DMS153 treated with DMSO at 0.1 percent for 48 hours (cell line): ENCODE results near the gene HEATR5A.
"Not testable (repeated sequence)": the region's sequence is repeated elsewhere in the genome, so short reads cannot be mapped to it uniquely, and the experiment has no call there.

ENCODE experiments used
- DNase-seq: peaks from one replicate; lab custom pipeline; 2025; ENCODE audit not compliant: unreplicated experiment; lab: John Stamatoyannopoulos, UW

Gene HEATR5A

DNA sequence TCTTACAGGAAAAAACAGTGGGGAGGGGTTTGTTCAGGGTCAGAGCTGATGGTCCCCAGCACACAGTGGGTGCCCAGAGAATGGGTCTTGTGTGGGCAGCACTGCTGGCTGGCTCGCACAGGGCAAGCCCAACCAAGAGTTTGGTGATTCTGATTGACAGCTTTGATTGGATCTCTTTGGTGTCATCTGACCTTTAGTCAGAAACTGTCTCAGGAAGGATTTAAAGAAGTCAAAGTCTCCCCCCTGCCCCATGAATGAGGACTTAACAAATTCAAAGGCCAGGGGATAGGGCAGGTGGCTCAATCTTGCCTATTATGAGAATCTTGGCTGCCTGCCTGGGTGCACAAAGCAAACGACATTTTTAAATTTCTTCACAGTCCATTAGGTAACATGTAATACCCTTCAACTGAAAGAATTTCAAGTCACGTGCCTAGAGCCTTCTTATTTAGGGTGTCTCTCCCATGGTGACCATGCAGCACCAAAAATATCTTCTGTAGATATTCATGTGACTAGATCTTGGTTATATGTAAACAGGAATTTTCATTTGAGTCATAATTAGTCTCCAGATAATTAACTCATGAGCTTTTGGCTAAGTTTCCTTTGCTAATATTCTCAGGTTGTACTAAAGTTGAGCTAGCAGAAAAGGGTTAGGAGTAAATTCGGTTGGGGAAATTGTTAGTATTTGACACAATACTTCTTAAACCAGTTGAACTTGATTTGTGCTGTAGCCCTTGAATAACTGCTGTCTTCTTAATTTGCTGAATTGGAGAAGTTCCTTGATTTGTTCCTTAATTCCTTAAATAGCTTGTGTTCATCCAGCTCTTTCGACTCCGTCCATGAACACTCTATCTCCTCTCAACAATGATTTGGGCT, 158.3 kb downstream of the HEATR5A start:
- DNase-seq, result no peak

DNA sequence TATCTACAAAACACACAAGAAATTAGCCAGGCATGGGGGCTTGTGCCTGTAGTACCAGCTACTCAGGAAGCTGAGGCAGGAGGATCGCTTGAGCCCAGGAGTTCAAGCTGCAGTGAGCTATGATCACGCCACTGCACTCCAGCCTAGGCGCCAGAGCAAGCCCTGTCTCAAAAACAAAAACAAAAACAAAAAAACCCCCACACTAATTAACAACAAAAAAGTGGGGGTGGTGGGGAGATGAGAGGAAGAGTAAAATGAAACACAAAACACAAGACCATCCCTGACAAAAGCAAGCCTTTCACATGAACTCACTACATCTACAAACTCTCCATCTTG, 158.9 kb downstream of the HEATR5A start:
- no peak for DNase-seq

DNA sequence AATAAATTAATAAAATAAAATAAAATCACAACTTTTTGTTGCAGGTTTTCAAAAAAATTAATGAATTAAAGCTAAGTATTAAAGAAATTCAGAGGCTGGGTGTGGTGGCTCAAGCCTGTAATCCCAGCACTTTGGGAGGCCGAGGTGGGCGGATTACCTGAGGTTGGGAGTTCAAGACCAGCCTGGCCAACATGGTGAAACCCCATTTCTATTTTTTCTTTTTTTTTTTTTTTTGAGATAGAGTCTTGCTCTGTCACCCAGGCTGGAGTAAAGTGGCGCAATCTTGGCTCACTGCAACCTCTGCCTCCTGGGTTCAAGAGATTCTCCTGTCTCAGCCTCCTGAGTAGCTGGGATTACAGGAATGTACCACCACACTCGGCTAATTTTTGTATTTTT, 161.3 kb downstream of the HEATR5A start:
- not testable (repeated sequence) for DNase-seq

DNA sequence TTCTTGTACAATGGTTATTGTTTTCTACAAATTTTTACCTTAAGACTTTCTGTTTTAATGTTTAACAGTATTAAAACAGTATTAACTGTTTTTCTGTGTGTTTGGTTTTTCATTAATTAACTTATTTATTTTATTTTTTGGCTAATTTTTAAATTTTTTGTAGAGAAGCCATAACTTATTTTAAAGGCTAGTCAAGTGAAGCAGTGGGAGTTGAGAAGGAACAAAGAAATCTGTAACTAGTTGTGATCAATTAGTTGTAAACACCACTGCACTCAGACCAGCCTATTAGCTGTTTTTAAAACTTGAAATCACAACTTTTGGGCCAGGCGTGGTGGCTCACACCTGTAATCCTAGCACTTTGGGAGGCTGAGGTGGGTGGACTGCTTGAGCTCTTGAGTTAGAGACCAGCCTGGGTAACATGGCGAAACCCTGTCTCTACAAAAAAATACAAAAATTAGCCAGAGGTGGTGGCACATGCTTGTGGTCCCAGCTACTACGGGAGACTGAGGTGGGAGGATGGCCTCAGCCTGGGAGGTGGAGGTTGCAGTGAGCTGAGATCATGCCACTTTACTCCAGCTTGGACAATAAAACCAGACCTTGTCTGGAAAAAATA, 161.8 kb downstream of the HEATR5A start:
- no peak for DNase-seq

DNA sequence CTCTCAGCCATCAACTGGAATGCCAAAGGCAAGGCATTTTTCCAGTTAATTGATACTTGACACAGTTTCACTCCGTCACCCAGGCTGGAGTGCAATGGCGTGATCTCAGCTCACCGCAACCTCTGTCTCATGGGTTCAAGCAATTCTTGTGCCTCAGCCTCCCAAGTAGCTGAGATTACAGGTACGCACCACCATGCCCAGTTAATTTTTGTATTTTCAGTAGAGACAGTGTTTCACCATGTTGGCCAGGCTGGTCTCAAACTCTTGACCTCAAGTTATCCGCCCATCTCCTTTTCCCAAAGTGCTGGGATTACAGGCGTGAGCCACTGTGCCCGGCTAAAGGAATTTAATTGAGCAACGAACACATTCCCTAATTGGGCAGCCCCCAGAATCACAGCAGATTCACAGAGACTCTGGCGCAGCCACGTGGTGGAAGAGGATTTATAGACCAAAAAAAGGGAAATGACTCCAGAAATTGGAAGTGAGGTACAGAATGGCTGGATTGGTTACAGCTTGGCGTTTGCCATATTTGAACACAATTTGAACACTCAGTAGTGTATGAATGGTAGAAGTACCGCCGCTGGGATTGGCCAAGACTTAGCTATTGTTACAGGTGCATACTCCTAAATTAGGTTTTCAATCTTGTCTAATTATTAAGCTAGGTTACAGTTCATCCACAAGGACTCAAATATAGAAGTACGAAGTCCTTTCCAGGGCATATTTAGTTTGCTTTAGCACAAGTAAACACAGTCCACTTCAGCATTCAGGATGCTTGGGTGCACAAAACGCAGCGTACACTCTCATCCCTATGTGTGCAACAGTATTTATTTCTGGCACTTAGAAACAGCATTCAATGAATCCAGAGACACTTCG, 162.6 kb downstream of the HEATR5A start:
- DNase-seq, result not testable (repeated sequence)

DNA sequence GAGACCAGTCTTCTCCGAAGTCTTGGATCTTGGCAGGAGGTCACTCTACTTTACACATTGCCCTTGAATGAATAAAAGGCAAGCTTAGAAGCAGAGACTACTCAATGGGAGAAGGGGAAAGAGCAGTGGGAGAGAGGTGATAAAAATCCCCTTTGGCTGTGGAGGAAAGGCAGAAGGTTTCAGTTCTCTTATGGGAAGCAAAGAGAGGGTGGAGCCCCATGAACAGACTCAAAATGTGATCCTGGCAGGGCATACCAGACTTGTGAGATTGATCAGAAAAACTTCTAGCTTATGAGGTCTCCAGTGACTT, 163.2 kb downstream of the HEATR5A start:
- DNase-seq, result no peak

DNA sequence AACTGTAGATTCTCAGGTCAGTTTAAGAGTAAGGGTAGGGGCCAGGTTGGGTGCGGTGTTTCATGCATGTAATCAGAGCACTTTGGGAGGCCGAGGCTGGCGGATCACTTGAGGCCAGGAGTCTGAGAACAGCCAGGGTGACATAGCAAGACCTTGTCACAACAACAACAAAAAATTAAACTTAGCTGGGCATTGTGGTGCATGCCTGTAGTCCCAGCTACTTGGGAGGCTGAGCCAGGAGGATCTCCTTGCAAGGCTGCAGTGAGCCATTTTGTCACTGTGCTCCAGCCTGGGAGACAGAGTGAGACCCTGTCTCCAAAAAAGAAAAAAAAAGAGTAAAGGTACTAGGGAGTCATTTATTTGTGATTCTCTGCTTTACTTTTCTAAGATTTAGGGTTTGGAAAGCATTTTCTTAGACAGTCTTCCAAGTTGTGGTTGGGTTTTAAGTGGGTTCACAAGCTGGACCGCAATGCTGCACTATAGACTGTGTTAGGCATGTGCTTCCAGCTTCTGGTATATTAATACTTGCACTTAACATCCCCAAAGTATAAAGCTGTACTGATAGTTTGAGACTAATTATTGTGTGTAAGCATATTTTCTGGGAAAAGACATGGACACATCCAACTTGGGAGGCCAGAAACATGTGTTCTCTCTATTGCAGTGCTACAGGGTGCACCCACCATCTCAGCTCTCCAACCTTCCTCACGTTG, 163.7 kb downstream of the HEATR5A start:
- no peak for DNase-seq

DNA sequence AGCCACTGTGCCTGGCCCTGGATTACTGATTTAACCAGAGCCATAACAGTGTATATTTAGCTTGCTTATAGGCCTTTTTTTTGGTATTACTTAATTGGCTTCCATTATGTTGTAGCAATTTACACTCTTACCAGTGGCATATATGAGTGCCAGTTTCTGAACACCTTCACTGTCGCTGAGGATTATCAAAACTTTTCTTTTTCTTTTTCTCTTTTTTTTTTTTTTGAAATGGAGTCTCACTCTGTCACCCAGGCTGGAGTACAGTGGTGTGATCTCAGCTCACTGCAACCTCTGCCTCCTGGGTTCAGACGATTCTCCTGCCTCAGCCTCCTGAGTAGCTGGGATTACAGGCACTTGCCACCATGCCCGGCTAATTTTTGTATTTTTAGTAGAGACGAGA, 164.4 kb downstream of the HEATR5A start:
- DNase-seq, result not testable (repeated sequence)

DNA sequence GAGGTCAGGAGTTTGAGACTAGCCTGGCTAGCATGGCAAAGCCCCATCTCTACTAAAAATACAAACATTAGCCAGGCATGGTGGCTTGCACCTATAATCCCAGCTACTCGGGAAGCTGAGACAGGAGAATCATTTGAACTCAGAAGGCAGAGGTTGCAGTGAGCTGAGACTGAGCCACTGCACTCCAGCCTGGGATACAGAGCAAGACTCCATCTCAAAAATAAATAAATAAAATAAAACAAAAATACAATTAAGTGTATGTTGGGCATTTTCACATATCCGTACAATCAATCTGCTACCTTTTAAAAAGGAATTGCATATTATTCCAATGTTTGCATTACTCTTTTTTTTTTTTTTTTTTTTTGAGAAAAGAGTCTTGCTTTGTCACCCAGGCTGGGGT, 165.1 kb downstream of the HEATR5A start:
- no peak for DNase-seq

DNA sequence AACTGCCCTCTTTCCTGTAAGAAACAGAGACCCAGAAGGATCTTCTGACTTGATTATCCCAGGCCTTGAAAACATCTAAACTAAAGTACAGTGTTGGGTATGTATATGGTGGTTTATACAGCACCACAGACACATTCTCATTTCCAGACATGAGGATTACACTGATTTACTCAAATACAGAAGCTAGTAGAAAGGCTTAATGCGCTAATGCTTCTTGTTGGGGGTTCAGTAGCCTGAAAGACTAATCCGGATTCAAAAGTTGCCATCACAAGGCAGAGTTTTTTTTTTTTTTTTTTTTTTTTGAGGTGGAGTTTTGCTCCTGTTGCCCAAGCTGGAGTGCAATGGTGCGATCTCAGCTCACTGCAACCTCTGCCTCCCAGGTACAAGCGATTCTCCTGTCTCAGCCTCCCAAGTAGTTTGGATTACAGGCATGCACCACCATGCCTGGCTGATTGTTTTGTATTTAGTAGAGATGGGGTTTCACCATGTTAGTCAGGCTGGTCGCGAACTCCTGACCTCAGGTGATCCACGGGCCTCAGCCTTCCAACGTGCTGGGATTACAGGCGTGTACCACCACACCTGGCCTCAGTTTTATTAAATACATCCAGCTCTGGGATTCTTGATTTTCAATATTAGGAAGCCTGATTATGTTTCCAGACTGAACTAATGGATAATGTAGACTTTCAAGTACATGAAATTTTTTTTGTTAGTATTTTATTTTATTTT, 166.4 kb downstream of the HEATR5A start:
- no peak for DNase-seq

DNA sequence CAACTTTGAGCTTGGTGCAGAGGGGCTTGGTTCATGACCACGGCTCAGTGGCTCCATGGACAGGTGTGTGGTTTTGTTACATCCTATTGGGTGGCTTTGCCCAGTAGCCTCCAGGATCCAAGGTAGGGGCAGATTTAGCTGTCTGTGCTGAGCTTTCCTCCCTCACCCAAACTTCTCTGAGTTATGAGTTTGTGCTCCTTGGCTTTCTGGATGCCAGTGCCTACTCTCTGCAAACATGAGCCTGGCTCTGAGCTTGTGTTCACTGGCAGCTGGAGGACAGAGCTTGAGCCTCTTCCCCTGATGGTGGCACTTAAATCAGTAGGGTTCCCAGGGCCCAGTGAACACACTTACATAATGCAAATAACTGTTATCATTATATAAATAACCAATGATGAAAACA, 167.5 kb downstream of the HEATR5A start:
- no peak for DNase-seq

DNA sequence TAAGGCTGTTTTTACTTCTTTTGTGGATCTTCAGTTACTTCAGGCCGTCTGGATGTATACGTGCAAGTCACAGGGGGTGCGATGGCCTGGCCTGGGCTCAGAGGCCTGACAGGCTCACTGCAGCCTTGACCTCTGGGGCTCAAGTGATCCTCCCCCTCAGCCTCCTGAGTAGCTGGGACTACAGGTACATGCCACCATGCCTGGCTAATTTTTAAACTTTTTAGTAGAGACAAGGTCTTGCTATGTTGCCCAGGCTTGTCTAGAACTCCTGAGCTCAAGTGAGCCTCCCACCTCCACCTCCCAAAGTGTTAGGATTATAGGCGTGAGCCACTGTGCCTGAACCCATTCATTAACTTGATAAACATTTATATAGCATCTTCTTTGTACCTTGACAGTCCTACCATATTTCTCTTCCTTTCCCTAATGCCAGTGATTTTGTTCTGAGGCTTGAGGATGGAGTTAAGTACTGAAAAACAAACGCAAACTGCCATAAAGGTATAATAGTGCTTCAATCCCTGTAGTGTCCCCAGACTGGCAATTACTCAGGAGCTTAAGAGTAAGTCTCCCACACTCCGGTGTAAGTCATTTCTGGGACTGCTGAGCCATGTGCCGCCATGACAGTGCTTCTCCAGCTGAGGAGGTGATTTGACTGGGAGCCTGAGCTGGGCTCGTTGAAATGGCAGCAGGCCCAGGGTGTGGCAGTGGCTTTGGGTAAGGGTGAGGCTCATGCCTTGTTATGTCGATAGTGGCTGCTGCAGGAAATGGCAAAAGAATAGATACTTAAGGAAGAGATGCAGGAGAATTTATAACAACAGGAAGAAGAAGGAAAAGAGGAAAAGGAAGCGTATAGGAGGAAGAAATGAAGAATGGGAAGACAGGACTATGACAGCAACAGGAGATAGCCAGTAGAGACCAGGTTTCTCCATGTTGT, 169.1 kb downstream of the HEATR5A start:
- DNase-seq, result no peak

DNA sequence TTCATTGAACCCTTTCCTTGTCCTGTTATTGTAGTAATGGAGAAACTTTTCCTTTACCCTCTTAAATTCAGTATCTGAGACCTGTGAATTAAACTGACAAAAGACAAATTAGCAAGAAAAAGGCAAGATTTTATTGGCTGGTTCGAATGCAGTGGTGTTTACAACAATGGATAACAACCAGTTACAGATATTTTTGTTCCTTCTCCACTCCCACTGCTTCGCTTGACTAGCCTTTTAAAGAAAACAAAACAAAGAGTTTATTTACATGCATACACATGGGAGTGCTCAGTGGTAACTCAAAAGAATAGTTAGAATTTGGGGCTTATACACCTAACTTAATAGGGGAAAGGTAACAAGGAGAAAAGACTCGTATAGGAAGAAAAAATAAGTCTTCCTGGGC, 175.7 kb downstream of the HEATR5A start:
- no peak for DNase-seq

DNA sequence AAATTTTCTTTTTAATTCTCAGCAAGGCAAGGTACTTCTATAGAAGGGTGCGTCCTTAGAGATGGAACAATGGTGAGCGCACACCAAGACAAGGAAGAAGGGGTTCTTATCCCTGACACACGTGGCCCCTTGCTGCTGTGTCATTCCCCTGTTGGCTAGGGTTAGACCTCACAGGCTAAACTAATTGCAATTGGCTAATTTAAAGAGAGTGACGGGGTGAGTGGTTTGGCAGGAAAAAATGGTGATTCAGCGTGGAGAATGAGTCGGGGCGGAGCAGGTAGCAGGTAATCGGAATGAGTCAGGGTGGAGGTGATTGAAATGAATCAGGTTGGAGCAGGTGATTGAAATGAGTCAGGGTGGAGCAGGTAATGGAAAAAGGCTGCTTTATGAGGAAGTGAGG, 176.5 kb downstream of the HEATR5A start:
- DNase-seq, result no peak

DNA sequence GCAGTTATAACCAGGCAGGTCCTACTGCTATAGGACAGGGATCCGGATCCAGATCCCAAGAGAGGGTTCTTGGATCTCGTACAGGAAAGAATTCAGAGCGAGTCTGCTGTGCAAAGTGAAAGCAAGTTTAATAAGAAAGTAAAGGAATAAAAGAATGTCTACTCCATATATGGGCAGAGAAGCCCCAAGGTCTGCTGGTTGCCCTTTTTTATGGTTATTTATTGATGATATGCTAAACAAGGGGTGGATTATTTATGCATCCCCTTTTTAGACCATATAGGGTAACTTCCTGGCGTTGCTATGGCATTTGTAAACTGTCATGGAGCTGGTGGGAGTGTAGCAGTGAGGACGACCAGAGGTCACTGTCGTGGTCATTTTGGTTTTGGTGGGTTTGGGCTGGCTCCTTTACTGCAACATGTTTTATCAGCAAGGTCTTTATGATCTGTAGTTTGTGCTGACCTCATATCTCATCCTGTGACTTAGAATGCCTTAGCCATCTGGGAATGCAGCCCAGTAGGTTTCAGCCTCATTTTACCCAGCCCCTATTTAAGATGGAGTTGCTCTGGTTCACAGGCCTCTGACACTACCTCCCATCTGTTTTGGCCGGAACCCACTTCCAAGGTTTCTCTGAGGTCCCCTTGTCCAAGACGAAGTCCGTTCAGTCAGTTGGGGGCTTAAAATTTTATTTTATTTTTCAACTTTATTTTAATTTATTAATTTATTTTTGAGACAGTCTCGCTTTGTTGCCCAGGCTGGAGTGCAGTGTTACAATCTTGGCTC, 178.0 kb downstream of the HEATR5A start:
- DNase-seq, result not testable (repeated sequence)
